WTC11 (cell line): ENCODE results near the gene EIF4E3. TPM values are rescaled to one million over a fixed set of nuclear protein-coding genes. Genes with fewer than 3 reads are reported as not detected.

Source experiments
- ATAC-seq: fragments of 200-7000 bp; cut with Tn5 transposase; 2 replicates; pipeline ENCODE4 v1.10.0; 2021; ENCODE audit warnings: mild to moderate bottlenecking, moderate library complexity
- CTCF ChIA-PET: fragments of 300-600 bp; sonication (Branson Sonifier 250); formaldehyde crosslinking; loops from one replicate; lab custom pipeline; 2021; ENCODE audit warnings: antibody characterized with exemption; lab: Charles Lee
- POLR2A ChIA-PET: fragments of 350-600 bp; sonication (Branson Sonifier 250); formaldehyde crosslinking; loops from one replicate; lab custom pipeline; 2021; ENCODE audit warnings: antibody characterized with exemption; lab: Charles Lee
- DNase-seq: peaks from one replicate; pipeline ENCODE4 v3.0.0; 2021; ENCODE audit warnings: low spot score
- H3K27ac Mint-ChIP-seq: 2 replicates; pipeline ENCODE4 v1.8.0; 2021; ENCODE audit warnings: mixed read lengths
- H3K27me3 Mint-ChIP-seq: 2 replicates; pipeline ENCODE4 v1.8.0; 2021; ENCODE audit warnings: low read depth, mild to moderate bottlenecking, moderate library complexity, mixed read lengths
- H3K36me3 Mint-ChIP-seq: 2 replicates; pipeline ENCODE4 v1.8.0; 2021; ENCODE audit warnings: mixed read lengths
- H3K4me1 Mint-ChIP-seq: 2 replicates; pipeline ENCODE4 v1.8.0; 2022; ENCODE audit warnings: mixed read lengths
- H3K4me3 Mint-ChIP-seq: 2 replicates; pipeline ENCODE4 v1.8.0; 2021; ENCODE audit warnings: mild to moderate bottlenecking, moderate library complexity, mixed read lengths
- H3K9me3 Mint-ChIP-seq: 2 replicates; pipeline ENCODE4 v1.8.0; 2021; ENCODE audit warnings: mixed read lengths
- CBFB ChIP-seq: sonication (generic); formaldehyde crosslinking; IDR thresholded peaks from 2 replicates; pipeline ENCODE4 v1.8.1; 2022; ENCODE audit warnings: mild to moderate bottlenecking, low read depth, missing genetic modification reagents
- ETV6 ChIP-seq: sonication (generic); formaldehyde crosslinking; IDR thresholded peaks from 2 replicates; pipeline ENCODE4 v1.8.1; 2022; ENCODE audit warnings: mild to moderate bottlenecking, missing genetic modification reagents
- FOXK1 ChIP-seq: sonication (generic); formaldehyde crosslinking; IDR thresholded peaks from 2 replicates; pipeline ENCODE4 v1.8.0; 2022; ENCODE audit warnings: mild to moderate bottlenecking, moderate library complexity, missing genetic modification reagents
- FOXP1 ChIP-seq: sonication (generic); formaldehyde crosslinking; IDR thresholded peaks from 2 replicates; pipeline ENCODE4 v1.8.0; 2022; ENCODE audit warnings: missing genetic modification reagents, mild to moderate bottlenecking, moderate library complexity, borderline replicate concordance
- GRHL2 ChIP-seq: fragments of 250-450 bp; sonication (Bioruptor Pico); IDR thresholded peaks from 2 replicates; pipeline ENCODE4 v1.8.0; 2022; ENCODE audit warnings: mild to moderate bottlenecking, moderate library complexity; ENCODE audit not compliant: insufficient replicate concordance, severe bottlenecking
- MYBL2 ChIP-seq: sonication (generic); formaldehyde crosslinking; IDR thresholded peaks from 2 replicates; pipeline ENCODE4 v1.8.1; 2023; ENCODE audit warnings: mild to moderate bottlenecking, moderate library complexity, missing genetic modification reagents
- NFYB ChIP-seq: sonication (generic); formaldehyde crosslinking; conservative IDR thresholded peaks from 2 replicates; pipeline ENCODE4 v1.8.0; 2022; ENCODE audit warnings: low read depth, missing genetic modification reagents
- NR2C2 ChIP-seq: sonication (generic); formaldehyde crosslinking; IDR thresholded peaks from 2 replicates; pipeline ENCODE4 v1.8.0; 2022; ENCODE audit warnings: mild to moderate bottlenecking, missing genetic modification reagents
- SMAD4 ChIP-seq: sonication (generic); formaldehyde crosslinking; IDR thresholded peaks from 2 replicates; pipeline ENCODE4 v1.8.0; 2022; ENCODE audit warnings: mild to moderate bottlenecking, missing genetic modification reagents
- ZNF219 ChIP-seq: sonication (generic); formaldehyde crosslinking; IDR thresholded peaks from 2 replicates; pipeline ENCODE4 v1.8.0; 2023; ENCODE audit warnings: missing genetic modification reagents, mild to moderate bottlenecking, borderline replicate concordance
- ZNF232 ChIP-seq: sonication (generic); formaldehyde crosslinking; IDR thresholded peaks from 2 replicates; pipeline ENCODE4 v1.8.0; 2022; ENCODE audit warnings: mild to moderate bottlenecking, missing genetic modification reagents
- ZNF423 ChIP-seq: fragments of 250-450 bp; sonication (Bioruptor Pico); IDR thresholded peaks from 2 replicates; pipeline ENCODE4 v2.1.2; 2022; ENCODE audit warnings: mild to moderate bottlenecking, moderate library complexity
- total RNA-seq: library from RNA; stranded (reverse); gene quantifications from 3 replicates; pipeline ENCODE4 v1.2.3, GENCODE V29; 2021
- TF ChIP-seq, protein P1 (sequence below): fragments of 250-450 bp; sonication (Bioruptor Pico); IDR thresholded peaks from 2 replicates; pipeline ENCODE4 v1.8.0; 2021; ENCODE audit warnings: mild to moderate bottlenecking
- TF ChIP-seq, protein P2 (sequence below): sonication (generic); formaldehyde crosslinking; IDR thresholded peaks from 2 replicates; pipeline ENCODE4 v1.8.0; 2023; ENCODE audit warnings: mild to moderate bottlenecking, missing genetic modification reagents
- TF ChIP-seq, protein P3 (sequence below): fragments of 250-450 bp; sonication (Bioruptor Pico); IDR thresholded peaks from 2 replicates; pipeline ENCODE4 v1.9.0; 2021; ENCODE audit warnings: moderate library complexity, mild to moderate bottlenecking, inconsistent platforms, borderline replicate concordance
- TF ChIP-seq, protein P4 (sequence below): sonication (generic); formaldehyde crosslinking; IDR thresholded peaks from 2 replicates; pipeline ENCODE4 v1.8.0; 2022; ENCODE audit warnings: mild to moderate bottlenecking, missing genetic modification reagents
- TF ChIP-seq, protein P5 (sequence below): sonication (generic); formaldehyde crosslinking; IDR thresholded peaks from 2 replicates; pipeline ENCODE4 v1.8.1; 2023; ENCODE audit warnings: mild to moderate bottlenecking, moderate library complexity, missing genetic modification reagents
- TF ChIP-seq, protein P6 (sequence below): sonication (generic); formaldehyde crosslinking; conservative IDR thresholded peaks from 2 replicates; pipeline ENCODE4 v1.8.1; 2022; ENCODE audit warnings: mild to moderate bottlenecking, missing genetic modification reagents
- TF ChIP-seq, protein P7 (sequence below): sonication (generic); formaldehyde crosslinking; IDR thresholded peaks from 2 replicates; pipeline ENCODE4 v1.8.1; 2023; ENCODE audit warnings: mild to moderate bottlenecking, missing genetic modification reagents, moderate library complexity
- TF ChIP-seq, protein P8 (sequence below): sonication (generic); formaldehyde crosslinking; IDR thresholded peaks from 2 replicates; pipeline ENCODE4 v1.8.1; 2022; ENCODE audit warnings: missing genetic modification reagents, borderline replicate concordance
- TF ChIP-seq, protein P9 (sequence below): sonication (generic); formaldehyde crosslinking; IDR thresholded peaks from 2 replicates; pipeline ENCODE4 v1.8.1; 2022; ENCODE audit warnings: low read depth, mild to moderate bottlenecking, moderate library complexity, missing genetic modification reagents, borderline replicate concordance

The EIF4E3 gene
- total RNA-seq, 1 experiment from 2014 or later, result 16.5 TPM

DNA sequence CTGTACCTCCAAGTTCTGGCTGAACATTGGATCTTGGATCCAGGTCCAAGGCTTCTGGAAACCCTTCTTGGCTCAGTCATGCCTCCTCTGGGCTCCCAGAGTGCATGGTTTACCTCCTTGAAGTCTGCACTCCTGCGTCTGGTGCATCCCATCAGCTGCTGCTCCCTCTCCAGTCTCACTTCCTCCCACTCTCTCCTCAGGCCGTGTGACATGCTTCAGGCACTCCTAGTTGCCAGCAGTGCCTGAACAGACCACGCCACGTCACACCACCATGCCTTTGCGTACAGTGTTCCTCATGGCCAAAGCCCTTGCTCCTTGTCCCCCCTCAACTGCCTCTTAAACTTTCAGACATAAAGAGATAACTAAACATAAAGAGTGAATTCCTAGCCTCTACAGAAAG, 34.2 kb upstream of the EIF4E3 start:
- no peak for TF ChIP-seq FOXP1 (CRISPR knock-in tag)
- TF ChIP-seq MYBL2 (CRISPR knock-in tag), result no peak
- no peak for TF ChIP-seq SMAD4 (CRISPR knock-in tag)
- TF ChIP-seq, protein P1, sequence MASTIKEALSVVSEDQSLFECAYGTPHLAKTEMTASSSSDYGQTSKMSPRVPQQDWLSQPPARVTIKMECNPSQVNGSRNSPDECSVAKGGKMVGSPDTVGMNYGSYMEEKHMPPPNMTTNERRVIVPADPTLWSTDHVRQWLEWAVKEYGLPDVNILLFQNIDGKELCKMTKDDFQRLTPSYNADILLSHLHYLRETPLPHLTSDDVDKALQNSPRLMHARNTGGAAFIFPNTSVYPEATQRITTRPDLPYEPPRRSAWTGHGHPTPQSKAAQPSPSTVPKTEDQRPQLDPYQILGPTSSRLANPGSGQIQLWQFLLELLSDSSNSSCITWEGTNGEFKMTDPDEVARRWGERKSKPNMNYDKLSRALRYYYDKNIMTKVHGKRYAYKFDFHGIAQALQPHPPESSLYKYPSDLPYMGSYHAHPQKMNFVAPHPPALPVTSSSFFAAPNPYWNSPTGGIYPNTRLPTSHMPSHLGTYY (CRISPR knock-in tag), result no peak
- TF ChIP-seq, protein P2, sequence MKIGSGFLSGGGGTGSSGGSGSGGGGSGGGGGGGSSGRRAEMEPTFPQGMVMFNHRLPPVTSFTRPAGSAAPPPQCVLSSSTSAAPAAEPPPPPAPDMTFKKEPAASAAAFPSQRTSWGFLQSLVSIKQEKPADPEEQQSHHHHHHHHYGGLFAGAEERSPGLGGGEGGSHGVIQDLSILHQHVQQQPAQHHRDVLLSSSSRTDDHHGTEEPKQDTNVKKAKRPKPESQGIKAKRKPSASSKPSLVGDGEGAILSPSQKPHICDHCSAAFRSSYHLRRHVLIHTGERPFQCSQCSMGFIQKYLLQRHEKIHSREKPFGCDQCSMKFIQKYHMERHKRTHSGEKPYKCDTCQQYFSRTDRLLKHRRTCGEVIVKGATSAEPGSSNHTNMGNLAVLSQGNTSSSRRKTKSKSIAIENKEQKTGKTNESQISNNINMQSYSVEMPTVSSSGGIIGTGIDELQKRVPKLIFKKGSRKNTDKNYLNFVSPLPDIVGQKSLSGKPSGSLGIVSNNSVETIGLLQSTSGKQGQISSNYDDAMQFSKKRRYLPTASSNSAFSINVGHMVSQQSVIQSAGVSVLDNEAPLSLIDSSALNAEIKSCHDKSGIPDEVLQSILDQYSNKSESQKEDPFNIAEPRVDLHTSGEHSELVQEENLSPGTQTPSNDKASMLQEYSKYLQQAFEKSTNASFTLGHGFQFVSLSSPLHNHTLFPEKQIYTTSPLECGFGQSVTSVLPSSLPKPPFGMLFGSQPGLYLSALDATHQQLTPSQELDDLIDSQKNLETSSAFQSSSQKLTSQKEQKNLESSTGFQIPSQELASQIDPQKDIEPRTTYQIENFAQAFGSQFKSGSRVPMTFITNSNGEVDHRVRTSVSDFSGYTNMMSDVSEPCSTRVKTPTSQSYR, result no peak
- TF ChIP-seq, protein P3, sequence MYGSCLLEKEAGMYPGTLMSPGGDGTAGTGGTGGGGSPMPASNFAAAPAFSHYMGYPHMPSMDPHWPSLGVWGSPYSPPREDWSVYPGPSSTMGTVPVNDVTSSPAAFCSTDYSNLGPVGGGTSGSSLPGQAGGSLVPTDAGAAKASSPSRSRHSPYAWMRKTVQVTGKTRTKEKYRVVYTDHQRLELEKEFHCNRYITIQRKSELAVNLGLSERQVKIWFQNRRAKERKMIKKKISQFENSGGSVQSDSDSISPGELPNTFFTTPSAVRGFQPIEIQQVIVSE (CRISPR knock-in tag), result no peak
- TF ChIP-seq CBFB (CRISPR knock-in tag), result no peak
- no peak for TF ChIP-seq NFYB (CRISPR knock-in tag)
- TF ChIP-seq, protein P4, sequence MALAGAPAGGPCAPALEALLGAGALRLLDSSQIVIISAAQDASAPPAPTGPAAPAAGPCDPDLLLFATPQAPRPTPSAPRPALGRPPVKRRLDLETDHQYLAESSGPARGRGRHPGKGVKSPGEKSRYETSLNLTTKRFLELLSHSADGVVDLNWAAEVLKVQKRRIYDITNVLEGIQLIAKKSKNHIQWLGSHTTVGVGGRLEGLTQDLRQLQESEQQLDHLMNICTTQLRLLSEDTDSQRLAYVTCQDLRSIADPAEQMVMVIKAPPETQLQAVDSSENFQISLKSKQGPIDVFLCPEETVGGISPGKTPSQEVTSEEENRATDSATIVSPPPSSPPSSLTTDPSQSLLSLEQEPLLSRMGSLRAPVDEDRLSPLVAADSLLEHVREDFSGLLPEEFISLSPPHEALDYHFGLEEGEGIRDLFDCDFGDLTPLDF (CRISPR knock-in tag), result no peak
- no peak overlapping the region for H3K4me3 Mint-ChIP-seq
- H3K9me3 Mint-ChIP-seq, result peaks cover 4% of the 10 kb centered on the region
- no peak for ATAC-seq
- ChIA-PET POLR2A (no interaction called here), CTCF (no interaction called here)
- H3K27me3 Mint-ChIP-seq, result peaks cover 26% of the 10 kb centered on the region
- peaks cover 12% of the 10 kb centered on the region for H3K4me1 Mint-ChIP-seq
- peak overlapping the region; percentile 34; the same call in 1 of the 2 replicates for H3K27ac Mint-ChIP-seq
- H3K36me3 Mint-ChIP-seq, result no peaks in the 10 kb centered on the region
- no peak for DNase-seq

DNA sequence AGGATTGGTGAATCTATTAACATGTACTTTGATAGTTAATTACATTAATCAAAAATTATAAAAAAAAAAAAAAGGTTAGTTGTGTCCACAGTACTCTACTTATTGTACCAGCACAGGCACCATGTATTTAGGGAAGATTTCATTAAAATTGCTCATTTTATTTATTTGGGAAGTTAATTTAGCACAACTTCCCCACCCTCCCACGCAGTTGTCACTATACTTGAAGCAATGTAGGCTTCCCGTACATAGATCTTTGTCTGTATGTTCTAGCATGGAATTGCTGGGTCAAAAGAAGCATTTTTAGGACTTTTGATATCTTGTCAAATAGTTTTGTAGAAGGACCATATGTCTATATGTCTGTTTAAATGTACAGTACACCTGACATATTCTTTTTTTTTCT, 32.9 kb upstream of the EIF4E3 start:
- Mint-ChIP-seq H3K36me3 (no peaks in the 10 kb centered on the region), H3K27ac (no peak overlapping the region), H3K27me3 (peaks cover 28% of the 10 kb centered on the region), H3K4me1 (peaks cover 12% of the 10 kb centered on the region), H3K4me3 (no peak overlapping the region), H3K9me3 (peaks cover 4% of the 10 kb centered on the region)
- DNase-seq (no peak), ATAC-seq (no peak)
- ChIA-PET POLR2A (interaction anchor here (0.7 kb wide), 1 partner anchor 1009 kb away, joined by 3 read pairs; no protein-coding TSS in a partner anchor), CTCF (no interaction called here)
- TF ChIP-seq, protein P3 (CRISPR knock-in tag), result no peak
- TF ChIP-seq ZNF232 (CRISPR knock-in tag) (no peak), GRHL2 (CRISPR knock-in tag) (no peak), FOXK1 (CRISPR knock-in tag) (no peak), NR2C2 (no peak), ZNF219 (CRISPR knock-in tag) (no peak), ZNF423 (CRISPR knock-in tag) (no peak), NFYB (CRISPR knock-in tag) (no peak), ETV6 (CRISPR knock-in tag) (no peak)
- TF ChIP-seq, protein P5, sequence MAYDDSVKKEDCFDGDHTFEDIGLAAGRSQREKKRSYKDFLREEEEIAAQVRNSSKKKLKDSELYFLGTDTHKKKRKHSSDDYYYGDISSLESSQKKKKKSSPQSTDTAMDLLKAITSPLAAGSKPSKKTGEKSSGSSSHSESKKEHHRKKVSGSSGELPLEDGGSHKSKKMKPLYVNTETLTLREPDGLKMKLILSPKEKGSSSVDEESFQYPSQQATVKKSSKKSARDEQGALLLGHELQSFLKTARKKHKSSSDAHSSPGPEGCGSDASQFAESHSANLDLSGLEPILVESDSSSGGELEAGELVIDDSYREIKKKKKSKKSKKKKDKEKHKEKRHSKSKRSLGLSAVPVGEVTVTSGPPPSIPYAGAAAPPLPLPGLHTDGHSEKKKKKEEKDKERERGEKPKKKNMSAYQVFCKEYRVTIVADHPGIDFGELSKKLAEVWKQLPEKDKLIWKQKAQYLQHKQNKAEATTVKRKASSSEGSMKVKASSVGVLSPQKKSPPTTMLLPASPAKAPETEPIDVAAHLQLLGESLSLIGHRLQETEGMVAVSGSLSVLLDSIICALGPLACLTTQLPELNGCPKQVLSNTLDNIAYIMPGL (CRISPR knock-in tag), result no peak
- TF ChIP-seq, protein P6, sequence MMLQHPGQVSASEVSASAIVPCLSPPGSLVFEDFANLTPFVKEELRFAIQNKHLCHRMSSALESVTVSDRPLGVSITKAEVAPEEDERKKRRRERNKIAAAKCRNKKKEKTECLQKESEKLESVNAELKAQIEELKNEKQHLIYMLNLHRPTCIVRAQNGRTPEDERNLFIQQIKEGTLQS, result no peak
- TF ChIP-seq, protein P7, sequence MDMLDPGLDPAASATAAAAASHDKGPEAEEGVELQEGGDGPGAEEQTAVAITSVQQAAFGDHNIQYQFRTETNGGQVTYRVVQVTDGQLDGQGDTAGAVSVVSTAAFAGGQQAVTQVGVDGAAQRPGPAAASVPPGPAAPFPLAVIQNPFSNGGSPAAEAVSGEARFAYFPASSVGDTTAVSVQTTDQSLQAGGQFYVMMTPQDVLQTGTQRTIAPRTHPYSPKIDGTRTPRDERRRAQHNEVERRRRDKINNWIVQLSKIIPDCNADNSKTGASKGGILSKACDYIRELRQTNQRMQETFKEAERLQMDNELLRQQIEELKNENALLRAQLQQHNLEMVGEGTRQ, result no peak
- TF ChIP-seq, protein P8, sequence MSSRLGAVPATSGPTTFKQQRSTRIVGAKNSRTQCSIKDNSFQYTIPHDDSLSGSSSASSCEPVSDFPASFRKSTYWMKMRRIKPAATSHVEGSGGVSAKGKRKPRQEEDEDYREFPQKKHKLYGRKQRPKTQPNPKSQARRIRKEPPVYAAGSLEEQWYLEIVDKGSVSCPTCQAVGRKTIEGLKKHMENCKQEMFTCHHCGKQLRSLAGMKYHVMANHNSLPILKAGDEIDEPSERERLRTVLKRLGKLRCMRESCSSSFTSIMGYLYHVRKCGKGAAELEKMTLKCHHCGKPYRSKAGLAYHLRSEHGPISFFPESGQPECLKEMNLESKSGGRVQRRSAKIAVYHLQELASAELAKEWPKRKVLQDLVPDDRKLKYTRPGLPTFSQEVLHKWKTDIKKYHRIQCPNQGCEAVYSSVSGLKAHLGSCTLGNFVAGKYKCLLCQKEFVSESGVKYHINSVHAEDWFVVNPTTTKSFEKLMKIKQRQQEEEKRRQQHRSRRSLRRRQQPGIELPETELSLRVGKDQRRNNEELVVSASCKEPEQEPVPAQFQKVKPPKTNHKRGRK (CRISPR knock-in tag), result no peak
- TF ChIP-seq, protein P9, sequence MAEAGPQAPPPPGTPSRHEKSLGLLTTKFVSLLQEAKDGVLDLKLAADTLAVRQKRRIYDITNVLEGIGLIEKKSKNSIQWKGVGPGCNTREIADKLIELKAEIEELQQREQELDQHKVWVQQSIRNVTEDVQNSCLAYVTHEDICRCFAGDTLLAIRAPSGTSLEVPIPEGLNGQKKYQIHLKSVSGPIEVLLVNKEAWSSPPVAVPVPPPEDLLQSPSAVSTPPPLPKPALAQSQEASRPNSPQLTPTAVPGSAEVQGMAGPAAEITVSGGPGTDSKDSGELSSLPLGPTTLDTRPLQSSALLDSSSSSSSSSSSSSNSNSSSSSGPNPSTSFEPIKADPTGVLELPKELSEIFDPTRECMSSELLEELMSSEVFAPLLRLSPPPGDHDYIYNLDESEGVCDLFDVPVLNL (CRISPR knock-in tag), result no peak
